ENCODE data around the gene PLSCR5.
A peak's percentile ranks its signal among the peaks of the same experiment; 100 is the strongest.

PLSCR5 gene

DNA sequence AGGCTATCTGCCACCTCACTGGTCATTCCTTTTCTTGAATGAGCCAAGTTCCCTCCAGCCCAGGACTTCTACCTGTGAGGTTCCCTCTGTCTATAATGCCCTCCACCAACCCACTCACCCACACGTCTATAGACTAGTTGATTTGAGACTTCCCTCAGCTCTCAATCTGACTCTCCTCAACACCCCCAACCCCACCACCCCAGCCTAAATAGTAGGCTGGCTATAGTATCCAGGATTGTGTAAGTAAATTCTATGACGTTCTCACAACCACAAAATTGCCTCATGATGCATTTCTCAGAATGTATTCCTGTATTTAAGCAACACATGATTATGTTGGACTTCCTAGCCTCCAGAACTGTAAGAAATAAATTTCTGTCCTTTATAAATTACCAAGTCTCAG is 63.0 kb downstream of the PLSCR5 start:
- Histone ChIP-seq H3K9ac (ENCODE audit: low read length) (no peak overlapping the region), H3K4me2 (ENCODE audit: low read length) (peak overlapping the region; percentile 39), H3K9me2 (ENCODE audit: low read depth, low read length) (no peaks in the 10 kb centered on the region), H3K79me2 (ENCODE audit: insufficient read depth, low read length) (no peaks in the 10 kb centered on the region), H3K4me3 (ENCODE audit: low read depth, low read length, poor library complexity, severe bottlenecking) (peak overlapping the region; percentile 5), H3K27ac (ENCODE audit: low read depth, low read length, poor library complexity, severe bottlenecking) (no peak overlapping the region), H3K4me1 (ENCODE audit: insufficient read depth, low read length, severe bottlenecking) (peaks cover 34% of the 10 kb centered on the region), H4K20me1 (ENCODE audit: insufficient read depth, low read length) (no peaks in the 10 kb centered on the region), H3K27me3 (ENCODE audit: insufficient read depth, low read length) (no peaks in the 10 kb centered on the region), H3F3A (ENCODE audit: insufficient read depth, low read length) (no peaks in the 10 kb centered on the region), H3K36me3 (ENCODE audit: insufficient read depth, low read length) (no peaks in the 10 kb centered on the region), H3K9me3 (ENCODE audit: low read length) (no peaks in the 10 kb centered on the region), H2AFZ (ENCODE audit: low read length) (no peak overlapping the region)
- TF ChIP-seq, protein P1, sequence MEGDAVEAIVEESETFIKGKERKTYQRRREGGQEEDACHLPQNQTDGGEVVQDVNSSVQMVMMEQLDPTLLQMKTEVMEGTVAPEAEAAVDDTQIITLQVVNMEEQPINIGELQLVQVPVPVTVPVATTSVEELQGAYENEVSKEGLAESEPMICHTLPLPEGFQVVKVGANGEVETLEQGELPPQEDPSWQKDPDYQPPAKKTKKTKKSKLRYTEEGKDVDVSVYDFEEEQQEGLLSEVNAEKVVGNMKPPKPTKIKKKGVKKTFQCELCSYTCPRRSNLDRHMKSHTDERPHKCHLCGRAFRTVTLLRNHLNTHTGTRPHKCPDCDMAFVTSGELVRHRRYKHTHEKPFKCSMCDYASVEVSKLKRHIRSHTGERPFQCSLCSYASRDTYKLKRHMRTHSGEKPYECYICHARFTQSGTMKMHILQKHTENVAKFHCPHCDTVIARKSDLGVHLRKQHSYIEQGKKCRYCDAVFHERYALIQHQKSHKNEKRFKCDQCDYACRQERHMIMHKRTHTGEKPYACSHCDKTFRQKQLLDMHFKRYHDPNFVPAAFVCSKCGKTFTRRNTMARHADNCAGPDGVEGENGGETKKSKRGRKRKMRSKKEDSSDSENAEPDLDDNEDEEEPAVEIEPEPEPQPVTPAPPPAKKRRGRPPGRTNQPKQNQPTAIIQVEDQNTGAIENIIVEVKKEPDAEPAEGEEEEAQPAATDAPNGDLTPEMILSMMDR (IDR thresholded peaks at IDR 0.05; ENCODE audit: low read length) = no peak
- no peak for TF ChIP-seq EZH2 (IDR thresholded peaks at IDR 0.05; ENCODE audit: borderline replicate concordance, low read length)

DNA sequence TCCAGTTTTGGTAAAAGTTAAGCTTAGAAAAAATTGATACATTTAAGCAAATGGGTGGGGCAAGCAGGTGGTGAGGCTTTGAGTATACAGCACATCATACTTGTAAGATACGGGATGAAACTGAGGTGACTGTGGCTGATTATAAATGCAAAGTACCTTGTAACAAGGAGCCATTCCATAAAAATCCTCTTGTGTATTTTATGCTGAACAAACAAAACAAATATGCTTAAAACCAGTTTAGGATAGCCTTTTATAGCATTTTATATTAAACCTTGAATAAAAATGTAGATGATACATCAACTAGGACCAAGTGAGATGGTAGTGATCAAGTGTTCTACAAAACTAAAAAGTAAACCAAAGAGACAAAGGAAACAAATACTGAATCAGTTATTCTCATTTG is 64.2 kb downstream of the PLSCR5 start:
- Histone ChIP-seq H3K79me2 (ENCODE audit: insufficient read depth, low read length) (no peaks in the 10 kb centered on the region), H3K27ac (ENCODE audit: low read depth, low read length, poor library complexity, severe bottlenecking) (no peak overlapping the region), H3K9ac (ENCODE audit: low read length) (no peak overlapping the region), H4K20me1 (ENCODE audit: insufficient read depth, low read length) (no peaks in the 10 kb centered on the region), H3K36me3 (ENCODE audit: insufficient read depth, low read length) (no peaks in the 10 kb centered on the region), H3K4me3 (ENCODE audit: low read depth, low read length, poor library complexity, severe bottlenecking) (no peak overlapping the region), H3K9me3 (ENCODE audit: low read length) (no peaks in the 10 kb centered on the region), H3K27me3 (ENCODE audit: insufficient read depth, low read length) (no peaks in the 10 kb centered on the region), H3K4me2 (ENCODE audit: low read length) (no peak overlapping the region; the same call in 1 of the 2 replicates), H3K9me2 (ENCODE audit: low read depth, low read length) (no peaks in the 10 kb centered on the region), H2AFZ (ENCODE audit: low read length) (no peak overlapping the region), H3F3A (ENCODE audit: insufficient read depth, low read length) (no peaks in the 10 kb centered on the region), H3K4me1 (ENCODE audit: insufficient read depth, low read length, severe bottlenecking) (peaks cover 34% of the 10 kb centered on the region)
- TF ChIP-seq, protein P1 (IDR thresholded peaks at IDR 0.05; ENCODE audit: low read length) = no peak
- TF ChIP-seq EZH2 (IDR thresholded peaks at IDR 0.05; ENCODE audit: borderline replicate concordance, low read length) = no peak

DNA sequence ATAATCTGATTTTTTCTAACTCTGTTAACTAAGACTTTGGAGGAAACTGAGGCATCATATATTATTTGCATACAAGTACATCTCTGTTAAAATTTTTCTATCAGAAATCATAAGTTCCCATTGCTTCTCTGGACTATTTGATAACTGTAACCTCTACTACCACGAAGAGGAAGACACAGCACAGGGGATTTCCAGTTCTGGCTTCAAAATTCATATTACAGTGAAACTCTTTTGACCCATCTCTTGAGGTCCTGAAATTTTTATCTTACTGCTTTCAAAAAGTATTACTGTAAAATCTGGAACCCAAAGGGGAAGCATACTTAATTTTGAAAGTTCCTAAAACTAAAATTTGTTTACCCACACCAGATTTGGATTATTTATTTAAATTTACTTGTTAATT is 64.9 kb downstream of the PLSCR5 start:
- H3K79me2 ChIP-seq (ENCODE audit: insufficient read depth, low read length) = no peaks in the 10 kb centered on the region
- no peaks in the 10 kb centered on the region for H4K20me1 ChIP-seq (ENCODE audit: insufficient read depth, low read length)
- H2AFZ ChIP-seq (ENCODE audit: low read length) = no peak overlapping the region
- no peaks in the 10 kb centered on the region for H3F3A ChIP-seq (ENCODE audit: insufficient read depth, low read length)
- H3K4me3 ChIP-seq (ENCODE audit: low read depth, low read length, poor library complexity, severe bottlenecking) = no peak overlapping the region
- no peak overlapping the region for H3K27ac ChIP-seq (ENCODE audit: low read depth, low read length, poor library complexity, severe bottlenecking)
- no peaks in the 10 kb centered on the region for H3K9me2 ChIP-seq (ENCODE audit: low read depth, low read length)
- no peak overlapping the region for H3K4me2 ChIP-seq (ENCODE audit: low read length)
- H3K36me3 ChIP-seq (ENCODE audit: insufficient read depth, low read length) = no peaks in the 10 kb centered on the region
- H3K9ac ChIP-seq (ENCODE audit: low read length) = no peak overlapping the region
- H3K4me1 ChIP-seq (ENCODE audit: insufficient read depth, low read length, severe bottlenecking) = peaks cover 34% of the 10 kb centered on the region
- H3K9me3 ChIP-seq (ENCODE audit: low read length) = no peaks in the 10 kb centered on the region
- H3K27me3 ChIP-seq (ENCODE audit: insufficient read depth, low read length) = no peaks in the 10 kb centered on the region
- TF ChIP-seq EZH2 (IDR thresholded peaks at IDR 0.05; ENCODE audit: borderline replicate concordance, low read length) = no peak
- TF ChIP-seq, protein P1 (IDR thresholded peaks at IDR 0.05; ENCODE audit: low read length) = no peak
